NCI-H345 treated with DMSO at 0.1 percent for 48 hours (cell line): ENCODE results near the gene SRSF7.
"Not testable (repeated sequence)": the region's sequence is repeated elsewhere in the genome, so short reads cannot be mapped to it uniquely, and the experiment has no call there.

Experiments
- DNase-seq: peaks from one replicate; lab custom pipeline; 2025; ENCODE audit not compliant: unreplicated experiment; lab: John Stamatoyannopoulos, UW

SRSF7 gene

DNA sequence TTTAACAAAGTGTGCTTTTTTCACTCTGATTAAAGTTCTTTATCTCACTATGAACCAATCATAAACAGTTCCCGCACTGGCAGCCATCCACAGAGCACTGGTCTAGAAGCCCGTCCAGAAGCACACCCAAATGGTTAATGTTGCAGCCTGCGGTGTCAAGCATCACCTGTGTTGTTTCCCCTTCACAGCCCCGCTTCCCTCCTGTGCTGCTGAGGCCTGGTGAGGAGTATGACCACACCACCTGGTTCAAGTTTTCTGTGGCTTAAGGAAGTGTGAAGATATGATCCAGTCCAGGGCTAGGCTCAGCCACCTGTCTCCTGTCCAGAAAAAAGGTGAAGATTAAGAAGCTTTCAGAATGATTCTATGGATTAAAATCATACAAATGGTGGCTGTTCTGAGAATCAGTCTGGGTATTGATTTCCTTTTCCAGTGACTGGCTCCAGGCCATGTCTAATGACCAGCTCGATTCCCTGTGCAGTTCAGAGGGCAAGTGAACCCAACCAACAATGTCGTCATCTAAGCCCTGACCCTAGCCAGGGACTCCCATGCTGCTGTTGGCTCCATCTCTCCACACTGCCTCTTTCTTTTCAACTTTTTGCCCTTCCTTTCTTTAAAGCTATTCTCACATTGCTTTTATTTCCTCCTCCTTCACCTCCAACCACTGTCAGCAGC, 17.7 kb downstream of the SRSF7 start:
- no peak for DNase-seq

DNA sequence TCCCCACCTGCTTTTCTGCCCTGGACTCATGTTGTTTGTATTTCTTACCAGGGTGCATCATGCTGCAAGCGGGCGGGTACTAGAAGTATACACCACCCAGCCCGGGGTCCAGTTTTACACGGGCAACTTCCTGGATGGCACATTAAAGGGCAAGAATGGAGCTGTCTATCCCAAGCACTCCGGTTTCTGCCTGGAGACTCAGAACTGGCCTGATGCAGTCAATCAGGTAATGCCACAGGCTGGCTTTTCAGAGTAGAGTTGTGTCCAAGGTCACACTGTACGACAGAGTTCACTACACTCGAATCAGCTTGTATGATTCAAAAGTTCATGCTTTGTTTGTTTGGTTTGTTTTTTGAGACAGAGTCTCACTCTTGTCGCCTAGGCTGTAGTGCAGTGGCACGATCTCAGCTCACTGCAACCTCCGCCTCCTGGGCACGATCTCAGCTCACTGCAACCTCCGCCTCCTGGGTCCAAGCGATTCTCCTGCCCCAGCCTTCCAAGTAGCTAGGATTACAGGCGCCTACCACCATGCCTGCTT, 19.4 kb downstream of the SRSF7 start:
- DNase-seq, result no peak

DNA sequence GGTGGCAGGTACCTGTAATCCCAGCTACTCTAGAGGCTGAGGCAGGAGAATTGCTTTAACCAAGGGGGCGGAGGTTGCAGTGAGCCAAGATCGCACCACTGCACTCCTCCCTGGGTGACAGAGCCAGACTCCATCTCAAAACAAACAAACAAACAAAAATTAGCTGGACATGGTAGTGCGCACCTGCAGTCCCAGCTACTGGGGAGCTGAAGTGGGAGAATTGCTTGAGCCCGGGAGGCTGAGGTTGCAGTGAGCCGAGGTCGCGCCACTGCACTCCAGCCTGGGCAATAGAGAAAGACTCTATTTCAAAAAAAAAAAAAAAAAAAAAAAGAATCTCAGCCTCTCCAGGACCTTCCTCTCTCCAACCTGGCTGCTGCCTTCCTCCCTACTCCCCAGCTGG, 20.1 kb downstream of the SRSF7 start:
- DNase-seq, result no peak

DNA sequence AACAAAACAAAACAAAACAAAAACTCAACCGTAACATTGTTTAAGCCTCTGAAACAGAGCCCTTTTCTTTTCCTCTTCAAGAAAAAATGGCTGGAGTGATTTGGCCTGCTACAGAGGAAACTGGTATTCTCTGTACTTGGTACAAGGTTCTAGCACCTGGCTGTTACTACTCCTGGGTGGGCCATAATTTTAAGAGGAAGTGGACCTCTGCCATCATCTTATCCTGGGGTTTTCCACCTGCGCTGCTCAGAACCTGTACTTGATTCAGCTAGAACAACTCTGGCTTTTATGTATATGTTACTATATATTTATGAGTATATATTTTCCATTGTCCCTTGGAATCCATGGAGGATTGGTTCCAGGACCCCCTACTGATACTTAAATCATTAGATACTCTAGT, 22.5 kb downstream of the SRSF7 start:
- DNase-seq, result no peak

DNA sequence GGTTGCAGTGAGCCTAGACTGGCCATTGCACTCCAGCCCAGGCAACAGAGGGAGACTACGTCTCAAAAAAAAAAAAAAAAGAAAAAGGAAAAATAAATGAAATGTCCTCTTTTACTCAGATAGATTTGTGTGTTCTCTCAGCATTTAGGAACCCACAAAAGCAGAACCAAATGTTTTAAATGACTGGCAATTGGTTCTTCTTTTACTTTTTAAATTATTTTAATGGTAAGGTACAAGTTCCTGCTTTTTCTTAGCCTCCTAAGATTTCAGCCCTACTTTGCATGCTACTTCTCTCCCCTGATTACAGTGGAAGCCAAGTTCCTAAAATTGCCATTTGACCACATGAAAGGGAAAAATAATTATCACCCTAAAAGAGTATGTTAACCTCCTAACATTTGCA, 23.5 kb downstream of the SRSF7 start:
- DNase-seq, result no peak

DNA sequence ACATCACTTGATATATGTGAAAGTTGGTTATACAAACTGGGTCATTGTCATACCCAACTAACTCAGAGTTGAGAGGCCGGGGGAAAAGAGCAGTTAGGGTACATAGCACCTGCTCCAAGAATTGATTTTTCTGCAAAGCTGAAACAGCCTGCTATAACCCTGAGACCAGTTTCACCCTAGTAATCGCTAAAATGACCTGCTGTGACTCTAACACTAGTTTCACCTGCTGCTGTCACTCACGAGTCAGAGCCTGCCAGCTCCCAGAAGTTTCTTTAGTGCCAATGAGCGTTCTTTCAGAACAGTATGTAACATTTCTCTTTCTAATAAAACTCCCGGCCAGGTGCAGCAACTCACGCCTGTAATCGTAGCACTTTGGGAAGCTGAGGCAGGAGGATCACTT, 28.0 kb downstream of the SRSF7 start:
- DNase-seq, result no peak

DNA sequence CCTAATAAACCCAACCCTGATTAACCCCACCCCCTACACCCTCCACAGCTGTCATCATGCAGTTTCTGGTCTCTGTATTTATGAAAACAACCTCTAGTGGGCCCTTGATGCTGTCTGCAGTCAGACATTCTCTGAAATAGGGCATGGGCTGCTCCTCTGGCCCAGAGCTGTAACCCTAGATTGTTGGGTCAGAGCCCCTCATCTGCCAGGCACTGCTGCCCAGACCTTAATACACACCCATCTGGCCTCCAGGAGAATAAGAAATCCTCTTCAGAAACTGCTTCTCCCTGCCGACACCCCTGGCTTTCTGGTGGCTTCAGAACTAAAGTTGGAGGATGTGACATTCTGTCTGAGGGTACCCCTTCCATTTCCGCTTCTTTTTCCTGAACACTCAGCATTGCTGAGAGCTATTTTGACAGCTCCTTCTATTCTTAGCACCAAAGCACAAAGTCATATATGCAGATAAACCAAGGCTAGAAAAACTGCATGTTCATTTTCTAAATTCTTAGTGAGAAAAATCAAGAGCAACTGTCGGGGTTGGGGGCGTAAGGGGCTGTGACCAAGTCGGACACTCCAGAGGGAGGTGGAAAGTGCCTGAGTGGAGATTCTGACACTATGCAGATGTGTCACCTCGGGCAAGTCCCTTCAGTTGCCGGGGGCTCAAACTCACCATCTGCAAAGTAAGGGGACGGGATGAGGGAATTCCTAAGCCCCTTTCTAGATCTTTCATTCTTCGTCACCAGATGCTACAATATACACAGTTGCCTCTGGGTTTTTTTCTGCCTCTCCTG, 28.7 kb downstream of the SRSF7 start:
- no peak for DNase-seq

DNA sequence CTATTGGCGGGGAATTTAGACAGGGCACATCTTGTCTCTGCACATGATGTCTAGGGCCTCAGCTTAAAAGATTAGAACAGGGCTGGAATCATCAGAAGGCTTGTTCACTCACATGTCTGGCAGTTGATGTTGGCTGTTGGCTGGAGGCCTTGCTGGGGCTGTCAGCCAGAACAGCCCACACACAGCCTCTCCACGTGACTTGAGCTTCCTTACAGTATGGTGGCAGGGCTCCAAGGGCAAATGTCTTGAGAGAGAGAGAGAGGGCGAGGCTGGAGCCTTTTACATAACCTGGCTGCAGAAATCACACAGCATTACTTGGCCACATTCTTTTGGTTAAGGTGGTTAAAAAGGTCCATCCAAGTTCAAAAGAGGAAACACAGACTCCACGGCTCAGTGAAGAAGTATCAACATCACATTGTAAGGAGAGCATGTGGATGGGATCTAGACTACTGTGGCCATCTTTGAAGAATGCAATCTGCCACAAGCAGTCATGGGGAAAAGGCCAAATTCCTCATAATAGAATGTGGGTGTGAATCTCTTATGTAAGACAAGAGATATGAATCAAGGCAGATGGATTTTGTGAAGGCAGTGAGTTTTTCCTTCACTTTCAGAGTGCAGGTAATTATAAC, 30.4 kb downstream of the SRSF7 start:
- DNase-seq, result no peak

DNA sequence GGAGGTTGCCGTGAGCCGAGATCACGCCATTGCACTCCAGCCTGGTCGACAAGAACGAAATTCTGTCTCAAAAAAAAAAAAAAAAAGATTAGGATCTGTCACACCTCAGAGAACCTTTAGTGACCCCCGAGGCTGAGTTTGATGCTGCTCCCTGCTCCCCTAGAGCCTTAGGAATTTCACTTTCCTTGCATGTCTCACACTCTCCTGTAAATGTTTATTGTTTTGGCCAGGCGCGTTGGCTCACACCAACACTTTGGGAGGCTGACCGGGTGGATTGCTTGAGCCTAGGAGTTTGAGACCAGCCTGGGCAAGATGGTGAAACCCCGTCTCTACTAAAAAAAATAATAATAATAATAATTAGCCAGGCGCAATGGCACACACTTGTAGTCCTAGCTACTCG, 31.5 kb downstream of the SRSF7 start:
- DNase-seq, result no peak

DNA sequence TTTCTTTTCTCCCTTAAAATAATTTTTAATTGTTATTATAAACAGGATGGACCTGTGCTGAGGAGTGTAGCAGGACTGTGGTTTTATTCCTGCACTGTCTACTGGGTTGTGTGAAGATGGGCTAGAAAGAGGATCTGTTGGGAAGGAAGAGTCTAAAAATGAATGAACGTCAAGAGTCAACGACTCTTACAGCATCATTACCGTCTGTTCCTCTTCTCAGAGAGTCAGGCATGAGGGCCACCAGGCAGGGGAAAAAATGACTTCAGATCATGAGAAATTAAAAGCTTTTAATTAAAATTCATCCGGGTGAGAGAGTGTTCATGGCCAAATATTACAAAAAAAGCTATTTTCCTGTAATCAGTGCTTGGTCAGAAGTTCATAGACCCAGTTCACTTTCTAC, 32.6 kb downstream of the SRSF7 start:
- DNase-seq, result no peak

DNA sequence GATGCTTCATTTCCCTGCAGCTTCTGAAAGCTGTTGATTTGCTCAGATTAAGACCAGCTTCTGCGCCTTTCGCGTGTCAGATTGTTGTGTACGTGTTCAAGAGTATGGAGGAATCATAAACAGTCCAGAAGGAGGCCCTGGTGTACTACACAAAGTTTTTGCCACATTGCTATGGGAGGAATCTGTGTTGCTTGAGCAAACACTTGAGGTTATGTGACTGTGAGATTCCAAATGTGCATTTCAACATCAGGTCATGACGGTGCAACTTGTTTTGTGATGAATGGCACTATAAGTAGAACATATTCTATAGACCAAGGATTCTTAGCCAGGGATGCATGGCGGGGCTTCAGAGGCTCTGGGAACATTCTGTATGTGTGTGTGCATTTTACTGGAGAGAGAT, 35.0 kb downstream of the SRSF7 start:
- no peak for DNase-seq

DNA sequence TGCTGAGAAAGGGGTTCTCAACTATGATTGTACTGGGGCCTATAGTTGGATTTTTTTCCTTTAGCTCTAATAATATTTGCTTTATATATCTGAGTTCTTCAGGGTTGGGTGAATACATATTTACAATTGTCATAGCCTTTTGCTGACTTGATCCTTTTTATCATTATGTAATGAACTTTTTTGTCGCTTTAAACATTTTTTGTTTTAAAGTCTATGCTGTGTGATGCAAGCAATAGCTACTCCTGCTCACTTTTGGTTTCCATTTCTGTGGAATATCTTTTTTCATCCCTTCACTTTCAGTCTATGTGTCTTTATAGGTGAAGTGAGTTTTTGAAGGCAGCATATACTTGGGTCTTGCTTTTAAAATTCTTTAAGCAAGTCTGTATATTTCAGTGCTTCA, 36.2 kb downstream of the SRSF7 start:
- DNase-seq, result not testable (repeated sequence)

DNA sequence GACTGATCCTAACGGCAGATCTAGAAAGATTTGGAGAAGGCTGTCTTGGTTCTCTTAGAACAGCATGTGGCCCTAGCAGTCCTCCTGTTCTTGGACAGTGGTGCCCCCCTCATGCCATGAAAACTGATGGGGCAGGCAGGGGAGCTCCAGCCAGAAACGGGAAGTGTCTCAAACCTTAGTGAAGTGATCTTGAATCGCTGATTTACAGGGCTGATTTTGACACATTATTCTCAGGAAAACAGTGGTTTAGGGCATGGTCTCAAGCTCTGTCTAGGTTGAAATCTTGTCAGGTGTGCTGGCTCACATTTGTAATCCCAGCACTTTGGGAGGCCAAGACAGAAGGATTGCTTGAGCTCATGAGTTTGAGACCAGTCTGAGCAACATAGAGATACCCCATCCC, 37.8 kb downstream of the SRSF7 start:
- no peak for DNase-seq

DNA sequence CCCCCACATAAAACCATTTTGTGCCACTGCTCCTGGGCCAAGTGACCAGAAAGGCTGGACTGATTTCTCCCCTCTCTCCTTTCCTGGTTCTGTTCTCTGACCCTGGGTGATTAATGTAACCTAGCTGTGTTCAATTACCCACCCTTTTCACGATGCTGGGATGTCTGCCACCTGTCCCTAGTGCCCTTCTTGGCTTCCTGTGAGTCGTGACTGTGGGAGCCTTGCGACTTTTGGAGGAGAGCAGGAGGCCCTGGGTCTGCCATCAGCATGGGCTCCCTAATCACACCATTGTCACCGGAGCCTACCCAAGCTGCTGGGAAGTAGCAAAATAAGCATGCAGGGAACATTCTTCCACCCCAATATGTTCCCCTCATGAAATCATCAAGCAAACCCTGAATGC, 38.3 kb downstream of the SRSF7 start:
- no peak for DNase-seq

DNA sequence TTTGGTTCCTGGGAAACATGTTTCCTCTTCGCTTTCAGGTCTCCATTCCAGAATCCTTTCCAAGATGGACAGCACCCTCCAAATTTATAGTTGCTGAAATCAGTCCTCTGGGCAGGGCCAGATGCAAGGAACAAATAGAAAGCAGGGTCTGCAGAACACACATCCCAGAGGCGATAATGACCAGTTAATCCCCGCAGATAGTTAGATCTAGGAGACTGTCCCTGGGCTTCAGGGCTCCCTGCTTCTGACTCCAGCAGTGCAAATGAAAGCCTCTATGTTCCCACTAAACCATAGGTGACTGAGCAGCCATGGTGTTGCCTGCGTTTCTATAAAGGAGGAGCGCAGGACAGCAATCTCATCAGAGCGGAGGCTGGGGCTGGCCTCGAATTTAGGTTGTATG, 38.7 kb downstream of the SRSF7 start:
- DNase-seq, result no peak

DNA sequence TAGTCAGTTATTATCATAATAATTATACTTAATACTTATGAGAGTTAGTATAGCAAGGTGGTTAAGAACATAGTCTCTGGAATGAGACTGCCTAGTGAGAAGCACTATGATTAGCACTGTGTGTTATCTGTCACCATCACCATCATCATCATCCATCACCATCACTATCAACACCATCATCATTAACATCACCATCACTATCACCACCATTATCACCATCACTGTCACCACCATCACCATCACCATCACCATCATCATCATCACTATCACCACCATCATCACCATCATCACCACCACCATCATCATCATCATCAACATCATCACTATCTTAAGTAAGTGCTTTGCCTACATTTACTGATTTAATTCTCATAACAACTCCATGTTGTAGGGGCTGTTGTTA, 39.6 kb downstream of the SRSF7 start:
- DNase-seq, result no peak

DNA sequence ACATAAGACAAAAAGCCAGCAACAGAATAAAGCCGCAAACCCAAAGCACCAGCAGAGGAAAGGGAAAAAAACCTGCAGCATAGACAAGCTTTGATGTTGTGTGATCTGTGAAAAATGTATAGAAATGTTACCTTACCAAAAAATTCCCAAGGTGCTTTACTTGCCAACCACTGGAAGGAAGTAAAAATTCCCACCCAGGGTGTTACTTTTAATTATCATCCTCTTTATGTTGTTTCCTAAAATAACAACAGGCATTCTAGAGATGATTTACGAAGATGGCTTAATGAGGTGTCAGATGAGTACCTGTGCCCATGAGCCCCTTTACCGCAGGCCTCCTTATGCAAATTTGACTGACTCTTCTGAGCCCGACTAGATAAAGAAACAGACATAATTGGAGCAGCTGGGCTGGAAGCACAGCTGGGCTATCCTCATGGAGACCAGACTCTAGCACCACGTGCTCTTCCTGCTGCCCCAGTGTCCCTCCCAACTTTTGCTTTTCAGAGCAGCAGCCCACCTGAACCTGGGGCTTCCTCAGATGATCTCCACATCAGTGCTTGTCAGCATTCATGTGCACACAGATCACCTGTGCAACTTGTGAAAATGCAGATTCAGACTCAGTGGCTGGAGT, 41.5 kb downstream of the SRSF7 start:
- no peak for DNase-seq

DNA sequence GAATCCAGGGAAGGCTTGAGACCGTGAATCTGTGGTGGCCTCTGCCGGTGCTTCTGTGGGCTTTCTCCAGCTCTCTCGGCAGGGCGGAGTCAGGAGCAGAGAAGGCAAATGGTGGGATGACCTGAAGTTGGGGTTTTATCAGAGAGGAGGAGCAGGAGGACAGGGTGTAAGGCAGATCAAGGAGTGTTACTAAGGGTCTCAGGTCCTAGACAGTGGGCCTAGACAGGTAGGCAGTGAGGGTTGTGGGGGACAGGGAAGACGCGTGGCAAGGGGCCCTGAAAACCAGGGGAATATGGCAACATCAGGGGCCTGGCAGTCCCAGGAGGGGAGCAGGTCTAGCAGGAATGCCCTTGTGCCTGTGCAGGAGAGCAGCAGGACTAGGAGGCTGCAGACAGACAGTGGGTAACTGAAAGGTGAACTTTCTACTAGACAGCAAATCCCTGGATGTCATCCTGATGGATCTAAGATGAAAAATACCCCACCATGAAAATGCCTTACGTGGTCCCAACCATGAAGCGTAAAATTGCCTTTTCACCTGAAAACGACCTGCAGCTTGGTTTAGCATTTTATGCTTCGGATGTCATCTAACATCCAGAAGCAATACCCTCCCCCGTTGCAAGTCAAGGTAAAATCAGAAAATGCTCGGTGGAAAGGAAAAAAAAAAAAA, 42.1 kb downstream of the SRSF7 start:
- DNase-seq, result no peak

DNA sequence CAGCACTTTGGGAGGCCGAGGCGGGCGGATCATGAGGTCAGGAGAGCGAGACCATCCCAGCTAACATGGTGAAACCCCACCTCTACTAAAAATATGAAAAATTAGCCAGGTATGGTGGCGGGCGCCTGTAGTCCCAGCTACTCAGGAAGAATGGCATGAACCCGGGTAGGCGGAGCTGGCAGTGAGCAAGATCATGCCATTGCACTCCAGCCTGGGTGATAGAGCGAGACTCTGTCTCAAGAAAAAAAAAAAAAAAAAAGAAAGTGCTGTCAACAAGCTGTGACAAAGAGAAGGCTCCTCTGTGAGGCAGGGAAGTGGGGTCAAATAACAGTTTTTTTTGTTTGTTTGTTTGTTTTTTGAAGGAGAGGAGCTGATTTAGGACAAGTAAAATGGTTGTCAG, 42.7 kb downstream of the SRSF7 start:
- DNase-seq, result not testable (repeated sequence)

DNA sequence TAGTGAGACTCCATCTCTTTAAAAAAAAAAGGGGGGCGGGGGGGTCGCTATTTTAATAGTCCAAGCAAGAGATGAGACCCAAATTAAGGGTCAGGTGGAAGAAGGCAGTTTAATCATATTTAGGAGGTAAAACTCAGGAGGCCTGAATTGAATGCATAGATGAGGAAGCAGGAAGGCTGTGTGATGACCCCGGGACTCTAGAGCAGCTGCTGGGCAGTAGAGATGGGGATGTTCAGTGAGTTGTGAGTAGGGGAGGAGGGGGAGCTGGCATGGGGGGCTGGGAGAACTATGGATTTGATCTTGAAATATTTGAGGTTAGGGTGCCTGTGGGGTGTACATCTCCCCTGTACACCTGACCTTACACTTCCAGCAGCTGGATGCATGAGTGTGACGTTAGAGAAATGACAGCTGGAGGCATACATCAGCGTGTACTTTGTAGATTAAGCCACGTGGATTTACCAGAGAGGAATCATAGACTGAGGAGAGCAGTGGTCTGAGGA, 44.3 kb downstream of the SRSF7 start:
- DNase-seq, result no peak

DNA sequence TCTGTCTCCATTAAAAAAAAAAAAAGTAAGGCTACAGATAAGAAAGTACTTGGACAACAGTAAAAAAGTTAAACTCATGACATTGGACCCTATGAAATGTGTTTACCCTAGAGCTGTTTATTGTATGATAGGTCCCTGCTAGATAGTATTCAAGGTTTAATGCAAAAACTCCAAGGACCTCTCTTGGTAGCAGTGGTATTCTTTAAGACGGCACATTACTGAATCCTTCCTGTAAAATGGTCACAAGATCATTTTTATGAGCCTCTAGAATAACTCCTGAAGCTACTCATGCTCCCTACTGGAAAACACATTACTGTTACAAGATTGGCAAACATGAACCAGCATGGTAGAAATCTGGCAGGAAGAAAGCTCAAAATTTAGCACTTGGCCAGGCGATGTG, 46.5 kb downstream of the SRSF7 start:
- no peak for DNase-seq
